GM18858 (cell line): Measurements from ENCODE around the gene TIMM50.
"Not testable (repeated sequence)": the region's sequence is repeated elsewhere in the genome, so short reads cannot be mapped to it uniquely, and the experiment has no call there.

Source experiments
- ATAC-seq: cut with Tn5 transposase; IDR thresholded peaks from one replicate; pipeline ENCODE4 v1.9.1; 2021; ENCODE audit not compliant: unreplicated experiment

TIMM50 gene

GRCh38 chr19:39469036-39469435, 11.6 kb upstream of the TIMM50 start:
- no peak for ATAC-seq

- no peak for ATAC-seq
These were observed 11.1 kb upstream of the TIMM50 start for GRCh38 chr19:39469567-39469966.

- ATAC-seq: no peak
These were observed 9.8 kb upstream of the TIMM50 start for GRCh38 chr19:39470724-39471339.

GRCh38 chr19:39471756-39472536, 8.7 kb upstream of the TIMM50 start:
- ATAC-seq: no peak

GRCh38 chr19:39472746-39473442, 7.7 kb upstream of the TIMM50 start:
- ATAC-seq: no peak

- no peak for ATAC-seq
These were observed 7.1 kb upstream of the TIMM50 start for GRCh38 chr19:39473443-39473960.

GRCh38 chr19:39474139-39474620, 6.5 kb upstream of the TIMM50 start:
- no peak for ATAC-seq

GRCh38 chr19:39475748-39476147, 4.9 kb upstream of the TIMM50 start:
- no peak for ATAC-seq

- ATAC-seq: not testable (repeated sequence)
These were observed 1.3 kb upstream of the TIMM50 start for GRCh38 chr19:39479319-39479801.

GRCh38 chr19:39479916-39480315, 722 bp upstream of the TIMM50 start:
- ATAC-seq: no peak

- no peak for ATAC-seq
These were observed 549 bp downstream of the TIMM50 start for GRCh38 chr19:39481229-39481545.

- ATAC-seq: no peak
These were observed 1.0 kb downstream of the TIMM50 start for GRCh38 chr19:39481676-39482075.

- no peak for ATAC-seq
These were observed 2.5 kb downstream of the TIMM50 start for GRCh38 chr19:39483141-39483540.

GRCh38 chr19:39489756-39490155, 9.1 kb downstream of the TIMM50 start:
- no peak for ATAC-seq

- no peak for ATAC-seq
These were observed 11.6 kb downstream of the TIMM50 start for GRCh38 chr19:39492225-39492624.

GRCh38 chr19:39492788-39493187, 12.2 kb downstream of the TIMM50 start:
- ATAC-seq: no peak

- no peak for ATAC-seq
These were observed 14.0 kb downstream of the TIMM50 start for GRCh38 chr19:39494661-39495060.

GRCh38 chr19:39496063-39496462, 15.4 kb downstream of the TIMM50 start:
- ATAC-seq: no peak

GRCh38 chr19:39497701-39497995, 17.0 kb downstream of the TIMM50 start:
- no peak for ATAC-seq

- no peak for ATAC-seq
These were observed 17.6 kb downstream of the TIMM50 start for GRCh38 chr19:39497996-39498797.
